ENCODE data around the gene RSPO1.

The RSPO1 gene

GRCh38 chr1:37658486-37658885 is 23.8 kb upstream of the RSPO1 start:
- no peak for TF ChIP-seq POLR2A (IDR thresholded peaks at IDR 0.05; ENCODE audit: low read depth, low read length)
- TF ChIP-seq POLR2AphosphoS5 (IDR thresholded peaks at IDR 0.05; ENCODE audit: low read depth, low read length) = no peak
- TF ChIP-seq POU2F2 (IDR thresholded peaks at IDR 0.05; ENCODE audit: low read depth, low read length) = no peak
- DNase-seq (ENCODE audit: insufficient read length, low spot score) (no peak), FAIRE-seq (no peak)

- FAIRE-seq (no peak), DNase-seq (ENCODE audit: insufficient read length, low spot score) (no peak)
- TF ChIP-seq SPI1 (IDR thresholded peaks at IDR 0.05; ENCODE audit: low read depth, low read length) (no peak), TAF1 (IDR thresholded peaks at IDR 0.05; ENCODE audit: low read depth, low read length) (no peak), POLR2A (IDR thresholded peaks at IDR 0.05; ENCODE audit: low read depth, low read length) (no peak), POU2F2 (IDR thresholded peaks at IDR 0.05; ENCODE audit: low read depth, low read length) (no peak), POLR2AphosphoS5 (IDR thresholded peaks at IDR 0.05; ENCODE audit: low read depth, low read length) (no peak), PAX5 (IDR thresholded peaks at IDR 0.05; ENCODE audit: insufficient read depth, low read length, severe bottlenecking) (no peak)
These were observed 23.1 kb upstream of the RSPO1 start for GRCh38 chr1:37657620-37658412.

DNA sequence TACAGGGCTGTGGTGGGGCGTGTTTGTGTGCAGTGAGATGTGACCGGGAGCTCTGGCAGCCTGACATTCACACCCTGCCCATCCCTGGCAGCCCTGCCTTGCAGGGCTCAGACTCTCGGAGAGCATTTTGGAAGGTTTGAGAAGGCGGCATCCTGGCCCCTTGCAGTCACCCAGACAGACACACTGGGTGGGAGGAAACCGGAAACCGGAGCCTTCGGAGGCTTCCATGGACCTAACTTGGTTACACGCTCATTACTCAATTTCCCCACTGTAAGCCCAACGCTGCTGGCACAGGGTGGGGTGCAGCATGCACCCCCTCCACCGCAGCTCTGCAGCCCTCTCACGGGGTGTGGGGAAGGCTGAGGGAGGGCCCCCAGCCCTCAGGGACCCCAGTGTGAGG is 22.2 kb upstream of the RSPO1 start:
- FAIRE-seq = no peak
- no peak for DNase-seq (ENCODE audit: insufficient read length, low spot score)
- TF ChIP-seq POLR2A (IDR thresholded peaks at IDR 0.05; ENCODE audit: low read depth, low read length) (no peak), SPI1 (IDR thresholded peaks at IDR 0.05; ENCODE audit: low read depth, low read length) (no peak), POU2F2 (IDR thresholded peaks at IDR 0.05; ENCODE audit: low read depth, low read length) (no peak), POLR2AphosphoS5 (IDR thresholded peaks at IDR 0.05; ENCODE audit: low read depth, low read length) (no peak), PAX5 (IDR thresholded peaks at IDR 0.05; ENCODE audit: insufficient read depth, low read length, severe bottlenecking) (no peak), TAF1 (IDR thresholded peaks at IDR 0.05; ENCODE audit: low read depth, low read length) (no peak)

DNA sequence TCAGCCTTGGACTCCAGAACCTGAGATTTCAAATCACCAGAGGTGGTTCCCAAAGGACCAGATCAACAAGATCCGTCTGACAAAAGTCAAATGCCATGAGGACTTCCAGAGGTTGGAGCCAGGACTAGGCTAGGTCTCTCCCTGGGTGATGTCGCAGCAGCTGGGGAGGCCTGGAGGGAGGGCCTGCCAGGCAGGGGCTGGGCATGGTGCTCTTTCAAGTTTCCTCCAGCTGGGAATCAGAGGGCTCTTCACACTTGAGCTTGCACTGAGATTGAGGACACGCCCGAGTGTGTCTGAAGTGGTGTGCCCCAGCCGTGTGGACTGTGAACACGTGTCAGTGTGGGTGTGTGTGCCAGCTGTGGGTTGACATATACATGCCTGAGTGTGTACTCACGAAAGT is 21.3 kb upstream of the RSPO1 start:
- TF ChIP-seq TAF1 (IDR thresholded peaks at IDR 0.05; ENCODE audit: low read depth, low read length) = no peak
- no peak for TF ChIP-seq POLR2A (IDR thresholded peaks at IDR 0.05; ENCODE audit: low read depth, low read length)
- FAIRE-seq = no peak
- no peak for DNase-seq (ENCODE audit: insufficient read length, low spot score)

GRCh38 chr1:37655274-37655673 is 20.6 kb upstream of the RSPO1 start:
- FAIRE-seq (no peak), DNase-seq (ENCODE audit: insufficient read length, low spot score) (no peak)
- TF ChIP-seq POLR2AphosphoS5 (IDR thresholded peaks at IDR 0.05; ENCODE audit: low read depth, low read length) (no peak), TAF1 (IDR thresholded peaks at IDR 0.05; ENCODE audit: low read depth, low read length) (no peak), POLR2A (IDR thresholded peaks at IDR 0.05; ENCODE audit: low read depth, low read length) (no peak), SPI1 (IDR thresholded peaks at IDR 0.05; ENCODE audit: low read depth, low read length) (no peak), POU2F2 (IDR thresholded peaks at IDR 0.05; ENCODE audit: low read depth, low read length) (no peak), PAX5 (IDR thresholded peaks at IDR 0.05; ENCODE audit: insufficient read depth, low read length, severe bottlenecking) (no peak)

- FAIRE-seq (no peak), DNase-seq (ENCODE audit: insufficient read length, low spot score) (no peak)
- TF ChIP-seq PAX5 (IDR thresholded peaks at IDR 0.05; ENCODE audit: insufficient read depth, low read length, severe bottlenecking) = no peak
- no peak for TF ChIP-seq SPI1 (IDR thresholded peaks at IDR 0.05; ENCODE audit: low read depth, low read length)
- no peak for TF ChIP-seq POU2F2 (IDR thresholded peaks at IDR 0.05; ENCODE audit: low read depth, low read length)
- TF ChIP-seq POLR2A (IDR thresholded peaks at IDR 0.05; ENCODE audit: low read depth, low read length) = no peak
- TF ChIP-seq TAF1 (IDR thresholded peaks at IDR 0.05; ENCODE audit: low read depth, low read length) = no peak
- TF ChIP-seq POLR2AphosphoS5 (IDR thresholded peaks at IDR 0.05; ENCODE audit: low read depth, low read length) = no peak
These were observed 19.2 kb upstream of the RSPO1 start for GRCh38 chr1:37653906-37654305.

DNA sequence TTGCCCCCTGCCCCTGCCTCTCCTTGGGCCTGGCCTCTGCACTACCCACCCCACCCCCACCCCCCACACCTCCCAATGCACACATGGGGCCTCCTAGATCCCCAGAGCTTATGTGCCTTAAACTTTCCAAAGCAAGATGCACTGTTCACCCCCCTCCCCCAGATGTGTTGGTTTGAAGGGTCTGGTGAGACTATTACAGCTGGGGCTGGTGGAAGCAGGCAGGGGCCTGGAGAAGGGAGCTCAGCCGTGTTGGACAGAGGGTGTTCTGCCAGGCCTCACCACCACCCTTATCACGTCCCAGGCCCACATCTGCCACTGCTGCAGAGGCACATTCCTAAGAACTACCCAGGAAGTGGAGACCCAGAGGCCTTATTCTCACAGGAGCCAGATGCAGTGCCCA is 18.3 kb upstream of the RSPO1 start:
- no peak for FAIRE-seq

GRCh38 chr1:37651803-37652202 is 17.1 kb upstream of the RSPO1 start:
- no peak for DNase-seq (ENCODE audit: insufficient read length, low spot score)
- TF ChIP-seq TAF1 (IDR thresholded peaks at IDR 0.05; ENCODE audit: low read depth, low read length) (no peak), SPI1 (IDR thresholded peaks at IDR 0.05; ENCODE audit: low read depth, low read length) (no peak), PAX5 (IDR thresholded peaks at IDR 0.05; ENCODE audit: insufficient read depth, low read length, severe bottlenecking) (no peak), POLR2AphosphoS5 (IDR thresholded peaks at IDR 0.05; ENCODE audit: low read depth, low read length) (no peak), POU2F2 (IDR thresholded peaks at IDR 0.05; ENCODE audit: low read depth, low read length) (no peak)
- no peak for FAIRE-seq

More for the DNA sequence above, 18.3 kb upstream of the RSPO1 start:
- no peak for TF ChIP-seq POLR2AphosphoS5 (IDR thresholded peaks at IDR 0.05; ENCODE audit: low read depth, low read length)
- TF ChIP-seq POU2F2 (IDR thresholded peaks at IDR 0.05; ENCODE audit: low read depth, low read length) = no peak
- no peak for TF ChIP-seq POLR2A (IDR thresholded peaks at IDR 0.05; ENCODE audit: low read depth, low read length)
- no peak for TF ChIP-seq TAF1 (IDR thresholded peaks at IDR 0.05; ENCODE audit: low read depth, low read length)
- TF ChIP-seq PAX5 (IDR thresholded peaks at IDR 0.05; ENCODE audit: insufficient read depth, low read length, severe bottlenecking) = no peak
- TF ChIP-seq SPI1 (IDR thresholded peaks at IDR 0.05; ENCODE audit: low read depth, low read length) = no peak
- DNase-seq (ENCODE audit: insufficient read length, low spot score) = no peak

DNA sequence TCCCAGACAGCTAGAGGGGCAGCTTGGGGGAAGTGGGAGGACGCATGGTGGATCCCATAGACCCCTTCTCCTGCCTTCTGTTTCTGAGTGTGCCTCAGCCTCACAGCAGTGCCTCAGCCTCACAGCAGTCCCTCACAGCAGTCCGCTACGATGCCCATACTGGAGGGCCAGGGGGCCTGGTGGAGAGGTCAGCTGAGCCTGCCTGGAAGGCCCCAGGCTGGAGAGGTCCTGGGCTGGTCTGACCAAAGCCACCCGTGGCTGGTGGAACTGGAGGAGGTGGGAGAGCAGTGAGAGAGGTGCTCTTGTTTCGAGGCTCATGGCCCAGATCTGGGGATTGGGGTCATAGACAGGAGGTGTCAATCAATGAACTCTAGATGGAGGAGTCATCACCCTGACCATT is 16.0 kb upstream of the RSPO1 start:
- FAIRE-seq (no peak), DNase-seq (ENCODE audit: insufficient read length, low spot score) (no peak)
- TF ChIP-seq PAX5 (IDR thresholded peaks at IDR 0.05; ENCODE audit: insufficient read depth, low read length, severe bottlenecking) (no peak), TAF1 (IDR thresholded peaks at IDR 0.05; ENCODE audit: low read depth, low read length) (no peak), POU2F2 (IDR thresholded peaks at IDR 0.05; ENCODE audit: low read depth, low read length) (no peak), POLR2A (IDR thresholded peaks at IDR 0.05; ENCODE audit: low read depth, low read length) (no peak), POLR2AphosphoS5 (IDR thresholded peaks at IDR 0.05; ENCODE audit: low read depth, low read length) (no peak), SPI1 (IDR thresholded peaks at IDR 0.05; ENCODE audit: low read depth, low read length) (no peak)

DNA sequence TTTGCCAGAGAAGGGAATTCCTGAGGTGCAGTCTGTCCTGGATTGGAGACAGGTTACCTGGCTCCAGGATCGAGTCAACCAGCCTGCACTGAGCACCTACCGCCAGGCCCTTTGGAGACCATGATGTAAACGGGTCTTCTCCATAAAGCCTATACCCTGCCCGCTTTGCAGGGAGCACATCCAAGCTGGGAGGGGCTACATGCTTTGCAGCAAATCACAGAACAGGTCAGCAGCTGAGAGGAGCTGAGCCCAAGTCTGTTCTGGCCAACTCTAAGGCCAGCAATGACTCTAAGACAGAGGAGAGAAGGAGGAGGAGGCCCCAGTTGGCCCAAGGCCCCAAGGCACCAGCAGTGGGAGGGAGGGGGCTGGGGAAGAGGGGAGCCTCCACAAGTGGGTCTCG is 15.5 kb upstream of the RSPO1 start:
- TF ChIP-seq POU2F2 (IDR thresholded peaks at IDR 0.05; ENCODE audit: low read depth, low read length) = no peak
- TF ChIP-seq POLR2A (IDR thresholded peaks at IDR 0.05; ENCODE audit: low read depth, low read length) = no peak
- TF ChIP-seq PAX5 (IDR thresholded peaks at IDR 0.05; ENCODE audit: insufficient read depth, low read length, severe bottlenecking) = no peak
- no peak for TF ChIP-seq TAF1 (IDR thresholded peaks at IDR 0.05; ENCODE audit: low read depth, low read length)
- TF ChIP-seq POLR2AphosphoS5 (IDR thresholded peaks at IDR 0.05; ENCODE audit: low read depth, low read length) = no peak
- no peak for FAIRE-seq
- no peak for DNase-seq (ENCODE audit: insufficient read length, low spot score)

All from GM12891 (cell line).